GM12865 (cell line): ENCODE data around the gene PRSS33.

Experiments used
- DNase-seq: peaks from one replicate; pipeline ENCODE4 v3.0.0; 2010; ENCODE audit warnings: low read depth
- H3K4me3 ChIP-seq: 2 replicates; pipeline ENCODE4 v1.5.1; 2011; ENCODE audit warnings: mild to moderate bottlenecking, low read depth, low read length, control low read depth
- TF ChIP-seq, protein P1 (sequence below): IDR thresholded peaks from 2 replicates; pipeline ENCODE4 v1.5.1; 2011; ENCODE audit warnings: low read length, control low read depth, low read depth, inconsistent platforms; ENCODE audit not compliant: insufficient read depth; ENCODE audit errors: missing control alignments

The PRSS33 gene

DNA sequence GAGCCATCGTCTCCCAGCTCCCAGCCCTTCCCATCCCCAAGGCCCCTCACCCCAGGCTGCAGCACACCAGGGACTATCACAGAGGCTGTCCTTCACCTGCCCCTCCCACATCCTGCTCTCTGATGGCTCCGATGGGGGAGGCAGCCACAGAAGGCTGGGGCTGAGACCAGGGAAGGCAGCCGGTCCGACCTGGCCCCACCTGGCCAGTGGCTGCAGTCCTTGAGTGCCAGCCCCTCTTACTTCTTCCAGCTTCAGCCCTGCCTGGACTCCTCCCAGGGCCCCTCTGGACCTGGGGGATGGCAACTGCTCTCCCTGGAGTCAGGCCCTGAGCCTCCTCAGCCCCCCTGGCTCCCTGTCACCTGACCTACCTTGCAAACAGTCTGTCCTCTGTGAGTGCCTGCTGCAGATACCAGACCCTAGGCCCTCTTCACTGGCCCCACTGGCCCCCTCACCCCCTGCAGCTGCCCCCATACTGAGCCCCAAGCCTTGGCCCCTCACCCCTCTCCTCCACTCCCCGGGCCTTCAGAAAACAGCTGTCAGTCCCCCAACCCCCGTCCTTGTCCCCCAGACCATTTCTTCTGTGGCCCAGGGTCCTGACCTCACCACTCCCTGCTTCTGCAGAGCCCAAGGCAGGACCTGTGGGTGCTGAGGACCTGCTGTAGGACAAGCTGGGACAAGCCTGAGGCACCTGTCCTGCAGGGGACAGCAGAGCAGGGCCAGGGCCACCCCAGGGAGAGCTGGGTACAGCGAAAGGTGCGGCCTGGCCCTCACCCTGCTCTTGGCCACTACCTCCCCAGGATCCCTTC, 47.5 kb downstream of the PRSS33 start:
- TF ChIP-seq, protein P1, sequence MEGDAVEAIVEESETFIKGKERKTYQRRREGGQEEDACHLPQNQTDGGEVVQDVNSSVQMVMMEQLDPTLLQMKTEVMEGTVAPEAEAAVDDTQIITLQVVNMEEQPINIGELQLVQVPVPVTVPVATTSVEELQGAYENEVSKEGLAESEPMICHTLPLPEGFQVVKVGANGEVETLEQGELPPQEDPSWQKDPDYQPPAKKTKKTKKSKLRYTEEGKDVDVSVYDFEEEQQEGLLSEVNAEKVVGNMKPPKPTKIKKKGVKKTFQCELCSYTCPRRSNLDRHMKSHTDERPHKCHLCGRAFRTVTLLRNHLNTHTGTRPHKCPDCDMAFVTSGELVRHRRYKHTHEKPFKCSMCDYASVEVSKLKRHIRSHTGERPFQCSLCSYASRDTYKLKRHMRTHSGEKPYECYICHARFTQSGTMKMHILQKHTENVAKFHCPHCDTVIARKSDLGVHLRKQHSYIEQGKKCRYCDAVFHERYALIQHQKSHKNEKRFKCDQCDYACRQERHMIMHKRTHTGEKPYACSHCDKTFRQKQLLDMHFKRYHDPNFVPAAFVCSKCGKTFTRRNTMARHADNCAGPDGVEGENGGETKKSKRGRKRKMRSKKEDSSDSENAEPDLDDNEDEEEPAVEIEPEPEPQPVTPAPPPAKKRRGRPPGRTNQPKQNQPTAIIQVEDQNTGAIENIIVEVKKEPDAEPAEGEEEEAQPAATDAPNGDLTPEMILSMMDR: no peak
- H3K4me3 ChIP-seq: no peak overlapping the region
- DNase-seq: no peak

DNA sequence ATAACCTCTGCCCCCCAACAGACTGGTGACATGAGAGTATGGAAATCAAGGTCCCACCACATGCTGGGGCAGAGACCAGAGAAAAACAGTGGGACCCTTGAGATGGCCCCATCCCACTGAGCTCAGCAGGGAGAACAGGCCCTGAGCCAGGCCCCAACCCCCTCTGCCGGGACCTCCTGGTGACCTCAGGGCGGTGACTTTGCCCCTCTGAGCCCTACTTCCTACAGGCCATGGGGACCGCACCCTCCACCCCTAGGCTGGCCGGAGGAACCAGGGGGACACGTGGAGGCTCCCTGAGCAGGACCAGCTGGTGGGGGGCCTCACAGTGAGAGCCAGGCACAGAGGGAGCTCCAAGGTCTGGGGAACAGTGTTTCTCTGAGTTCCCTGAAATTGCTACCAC, 48.7 kb downstream of the PRSS33 start:
- no peak overlapping the region for H3K4me3 ChIP-seq
- no peak for DNase-seq
- TF ChIP-seq, protein P1: no peak

GRCh38 chr16:2737895-2738418, 49.4 kb downstream of the PRSS33 start:
- no peak overlapping the region for H3K4me3 ChIP-seq
- no peak for DNase-seq
- TF ChIP-seq, protein P1: no peak

DNA sequence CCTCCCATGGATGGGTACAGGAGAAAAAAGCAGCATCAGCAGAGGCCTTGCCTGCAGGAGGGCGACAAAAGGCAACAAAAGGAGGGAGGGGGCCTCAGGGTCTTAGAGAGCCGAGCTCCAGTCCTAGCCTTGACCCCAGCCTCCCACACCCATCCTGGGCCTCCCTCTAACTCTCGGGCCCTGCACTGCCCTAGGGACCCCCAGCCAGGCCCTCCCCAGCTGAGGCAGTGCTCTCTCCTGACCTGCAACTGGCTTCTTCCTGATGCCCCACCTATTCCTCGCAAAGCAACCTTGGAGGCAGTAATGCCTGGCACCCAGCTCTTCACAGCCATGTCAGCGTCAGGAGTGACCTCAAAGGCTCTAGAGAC, 50.1 kb downstream of the PRSS33 start:
- DNase-seq: no peak
- H3K4me3 ChIP-seq: no peak overlapping the region
- TF ChIP-seq, protein P1: no peak

- TF ChIP-seq, protein P1: no peak
- DNase-seq: no peak
Observed at GRCh38 chr16:2736476-2737237, 50.7 kb downstream of the PRSS33 start.

DNA sequence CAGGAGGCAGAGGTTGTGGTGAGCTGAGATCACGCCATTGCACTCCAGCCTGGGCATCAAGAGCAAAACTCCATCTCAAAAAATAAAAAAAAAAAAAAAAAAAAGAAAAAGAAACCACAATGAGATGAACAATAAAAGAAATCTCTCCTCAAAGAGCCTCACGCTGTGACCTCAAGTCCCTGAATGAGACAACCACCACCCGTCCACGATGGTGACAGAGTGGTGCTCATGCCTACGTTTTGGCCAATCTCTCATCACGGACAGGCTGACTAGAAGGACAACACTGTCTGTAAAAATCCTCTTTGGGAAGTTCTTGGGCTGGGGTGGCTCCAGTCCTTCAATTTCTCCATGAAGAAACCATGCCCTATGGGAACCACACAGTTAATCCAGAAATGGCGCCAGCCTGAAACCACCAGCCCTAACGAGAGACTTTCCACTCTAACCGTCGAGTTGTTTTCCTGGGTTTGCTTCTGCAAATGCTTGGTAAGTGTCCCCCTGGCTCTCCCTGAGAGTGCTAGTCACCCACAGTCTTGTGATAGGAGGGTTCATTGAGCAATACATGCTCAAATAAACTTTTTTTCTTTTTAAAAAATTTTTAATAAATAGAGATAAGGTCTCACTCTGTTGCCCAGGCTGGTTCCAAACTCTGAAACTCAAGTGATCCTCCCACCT, 52.4 kb downstream of the PRSS33 start:
- TF ChIP-seq, protein P1: no peak
- DNase-seq: no peak
- no peak overlapping the region for H3K4me3 ChIP-seq

More at GRCh38 chr16:2736476-2737237, 50.7 kb downstream of the PRSS33 start:
- no peak overlapping the region for H3K4me3 ChIP-seq
